ENCODE results near the gene PRKACA.

The PRKACA gene

DNA sequence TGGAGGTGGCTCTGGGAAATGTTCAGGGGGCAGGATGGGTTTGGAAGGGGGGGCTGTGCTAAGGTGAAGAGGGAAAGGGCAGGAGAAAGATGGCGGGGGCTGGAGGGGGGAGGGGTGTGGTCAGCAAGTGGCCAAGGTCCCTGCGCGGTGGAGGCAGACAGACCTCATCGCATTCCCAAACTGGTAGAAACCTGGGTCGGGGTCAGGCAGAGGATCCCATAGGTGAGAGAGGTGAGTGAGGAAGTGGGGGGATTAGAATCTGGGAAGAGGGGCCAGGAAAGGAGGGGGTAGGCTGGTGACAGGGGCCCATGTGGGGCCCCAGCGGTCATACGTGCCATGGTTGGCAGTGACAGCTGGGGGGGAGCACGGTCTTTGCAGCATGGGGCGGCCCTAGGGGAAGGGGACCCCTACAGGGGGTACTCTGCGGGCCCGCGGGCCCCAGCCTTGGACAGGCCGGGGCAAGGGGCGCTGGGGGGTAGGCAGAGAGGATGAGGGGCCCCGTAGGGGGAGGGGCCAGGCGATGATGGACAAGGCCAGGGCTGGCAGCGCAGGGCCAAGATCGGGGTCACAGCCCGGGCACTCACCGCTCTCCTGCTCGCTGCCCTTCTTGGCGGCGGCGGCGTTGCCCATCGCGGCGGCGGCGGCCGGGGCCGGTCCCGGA, 514 bp downstream of the PRKACA start:
- no peak for DNase-seq (ENCODE audit: low read depth in 2 of 2)

DNA sequence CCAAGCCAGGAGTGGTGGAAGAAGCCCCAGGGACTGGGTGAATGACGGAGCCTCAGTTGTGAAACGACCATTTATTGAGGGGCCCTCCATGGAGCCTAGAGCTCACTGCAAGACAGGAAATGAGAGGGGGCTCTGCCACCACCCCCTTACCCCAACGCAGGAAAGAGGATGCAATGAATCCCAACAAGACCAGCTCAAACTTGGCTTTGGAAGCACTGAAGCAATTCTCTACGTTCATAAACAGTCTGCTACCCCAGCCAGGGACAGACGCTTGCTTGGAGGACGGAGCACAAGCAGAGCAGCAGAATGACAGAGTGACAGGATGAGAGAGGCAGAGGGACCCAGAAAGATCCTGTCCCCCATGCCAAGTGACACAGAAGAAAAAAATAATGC, 1.0 kb downstream of the PRKACA start:
- DNase-seq (ENCODE audit: low read depth in 2 of 2) = no peak

DNA sequence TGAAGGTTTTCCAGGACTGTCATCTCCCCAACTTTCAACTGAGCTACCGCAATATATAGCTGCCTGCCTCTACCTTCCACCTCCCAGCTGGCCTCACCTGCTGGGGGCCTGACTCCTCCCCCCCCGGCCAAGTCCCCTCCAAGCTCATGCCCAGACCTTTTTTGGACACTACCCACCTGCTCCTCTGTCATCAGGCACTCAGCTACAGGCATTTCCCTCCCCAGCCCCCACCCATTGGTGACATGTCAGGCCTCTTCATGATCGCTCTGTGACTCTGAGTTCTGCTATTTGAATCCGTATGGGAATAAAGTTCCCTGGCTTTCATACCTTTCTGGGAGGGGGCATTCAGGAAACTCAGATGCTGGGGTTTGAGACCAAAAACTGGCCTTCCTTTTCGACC, 1.8 kb downstream of the PRKACA start:
- DNase-seq (ENCODE audit: low read depth in 2 of 2) = no peak

DNA sequence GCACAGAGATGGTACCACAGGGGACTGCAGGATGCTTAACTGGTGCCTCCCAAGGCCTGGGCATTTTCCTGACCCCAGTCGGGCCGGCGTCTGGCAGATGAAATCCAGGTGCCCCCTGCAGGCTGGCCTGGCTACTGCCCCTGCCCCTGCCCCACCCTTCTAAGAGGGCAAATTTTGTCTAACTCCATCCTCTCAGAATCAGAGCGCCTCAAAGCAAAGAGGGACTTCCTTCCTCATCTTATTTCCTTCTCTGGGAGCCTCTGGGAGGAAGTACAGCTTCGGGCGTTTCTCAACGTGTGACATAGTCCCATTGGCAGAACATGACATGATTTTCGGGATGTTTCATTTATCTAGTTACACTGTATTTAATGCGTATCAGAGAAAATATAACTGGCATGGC, 2.7 kb downstream of the PRKACA start:
- peak; percentile 43 to 52 for DNase-seq (ENCODE audit: low read depth in 2 of 2)

DNA sequence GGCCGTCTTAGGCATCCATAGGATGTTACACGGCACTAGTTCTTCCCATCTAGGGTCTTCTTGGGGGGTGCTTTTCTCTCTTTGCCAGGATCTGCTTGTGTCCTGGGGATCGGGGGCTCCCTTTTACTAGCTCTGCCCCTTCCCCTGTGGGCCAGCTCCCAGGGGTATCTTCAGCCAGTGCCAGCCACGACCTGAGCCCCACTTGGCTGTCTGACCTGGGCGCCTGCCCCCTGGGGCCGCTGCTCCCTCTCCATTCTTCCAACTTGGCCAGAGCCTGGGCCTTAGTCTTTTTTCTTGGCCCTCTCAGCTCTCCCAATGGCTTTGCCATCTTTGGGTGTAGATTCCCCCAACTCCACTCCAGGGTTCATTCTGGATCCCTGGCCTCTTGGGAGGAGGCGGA, 3.1 kb downstream of the PRKACA start:
- DNase-seq (ENCODE audit: low read depth in 2 of 2) = no peak

DNA sequence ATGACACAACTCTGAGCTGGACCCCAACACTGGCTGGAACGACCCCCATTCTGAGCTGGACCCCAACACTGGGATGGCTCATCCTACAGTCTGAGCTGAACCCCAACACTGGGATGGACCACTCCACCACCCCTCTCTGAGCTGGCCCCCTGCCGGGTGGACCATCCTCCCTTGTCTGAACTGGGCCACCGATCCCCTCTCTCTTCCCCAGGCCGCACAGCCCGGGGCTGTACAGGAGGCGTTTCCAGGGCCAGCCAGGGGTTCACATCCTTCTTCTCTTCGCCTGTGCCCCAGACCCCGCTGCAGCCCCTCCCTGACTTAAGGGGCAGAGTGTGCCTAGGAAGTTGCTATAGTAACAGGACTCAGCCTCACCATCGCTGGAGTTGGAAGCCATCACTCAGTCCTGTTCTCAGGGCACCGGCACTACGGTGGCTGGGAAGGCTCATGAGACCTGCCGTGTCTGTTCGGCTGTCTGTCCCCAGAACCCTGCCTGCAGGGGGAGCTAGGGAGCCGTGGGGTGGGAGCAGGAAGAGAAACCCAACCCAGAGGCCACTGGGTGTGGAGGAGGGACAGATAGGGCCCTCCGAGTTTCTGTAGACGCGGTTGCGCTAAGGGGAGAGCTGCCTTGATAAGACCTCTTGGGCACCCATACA, 3.7 kb downstream of the PRKACA start:
- DNase-seq (ENCODE audit: low read depth in 2 of 2) = peak; percentile 53 to 71

DNA sequence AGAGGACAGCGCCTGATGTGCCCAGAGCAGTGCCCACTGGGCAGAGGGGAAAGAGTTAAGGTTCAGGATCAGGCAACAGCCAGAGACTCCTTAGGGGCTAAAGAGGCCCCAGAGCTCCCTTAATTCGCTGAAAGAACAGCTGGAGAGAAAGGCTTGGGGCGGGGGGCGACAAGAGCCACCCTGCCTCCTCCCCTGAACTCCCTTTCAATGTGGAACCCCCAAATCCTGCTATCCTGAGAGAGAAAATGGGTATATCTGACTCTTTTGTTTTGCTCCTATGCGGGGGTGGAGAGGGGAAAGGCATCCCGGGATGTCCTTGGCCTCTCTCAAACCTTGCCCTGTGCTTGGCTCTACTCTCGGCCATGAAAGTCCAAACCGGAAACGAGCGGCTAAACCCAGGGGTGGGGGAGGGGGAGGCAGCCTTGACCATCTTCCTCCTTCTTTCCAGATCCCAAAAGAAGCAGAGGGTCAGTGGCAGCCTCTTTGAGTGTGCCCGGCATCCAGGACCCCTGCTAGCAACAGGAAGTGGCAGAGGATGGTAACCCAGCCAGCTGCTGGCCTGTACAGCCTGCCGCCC, 4.7 kb downstream of the PRKACA start:
- DNase-seq (ENCODE audit: low read depth in 2 of 2) = no peak

DNA sequence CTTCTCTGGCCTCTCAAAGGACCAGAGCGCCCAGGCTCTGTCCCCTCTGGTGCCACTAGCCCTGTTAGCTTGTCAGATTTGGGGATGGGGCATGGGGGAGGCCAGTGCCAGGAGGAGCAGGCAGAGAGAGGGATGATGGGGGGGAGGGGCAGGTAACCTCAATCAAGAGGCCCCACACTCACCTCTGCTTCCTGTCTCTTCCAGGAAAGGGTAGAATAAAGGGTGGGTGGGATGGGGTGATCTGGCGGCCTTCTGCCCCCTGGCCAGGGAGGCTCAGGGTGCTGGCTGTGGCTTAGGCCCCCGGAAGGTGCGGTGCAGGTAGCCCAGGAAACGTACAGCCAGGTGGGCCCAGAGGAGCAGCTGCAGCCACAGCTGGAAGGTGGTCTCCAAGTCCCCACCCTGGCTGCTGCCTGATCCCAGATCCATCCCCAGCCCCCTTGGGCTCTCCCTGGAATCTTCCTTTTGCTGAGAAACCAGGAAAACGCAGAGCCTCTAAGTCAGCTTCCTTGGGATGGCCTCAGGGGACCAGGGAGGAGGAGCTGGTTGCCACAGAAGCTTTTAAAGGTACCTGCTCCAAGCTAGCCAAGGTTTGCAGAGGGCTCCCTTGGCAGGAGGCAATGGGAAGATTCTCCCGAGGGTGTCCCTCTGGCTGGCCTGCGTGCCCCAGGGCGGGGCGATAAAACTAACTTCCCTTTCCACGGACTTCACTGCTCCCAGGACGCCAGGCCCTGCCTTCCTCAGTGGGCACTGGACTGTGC, 5.3 kb downstream of the PRKACA start:
- DNase-seq (ENCODE audit: low read depth in 2 of 2) = no peak

DNA sequence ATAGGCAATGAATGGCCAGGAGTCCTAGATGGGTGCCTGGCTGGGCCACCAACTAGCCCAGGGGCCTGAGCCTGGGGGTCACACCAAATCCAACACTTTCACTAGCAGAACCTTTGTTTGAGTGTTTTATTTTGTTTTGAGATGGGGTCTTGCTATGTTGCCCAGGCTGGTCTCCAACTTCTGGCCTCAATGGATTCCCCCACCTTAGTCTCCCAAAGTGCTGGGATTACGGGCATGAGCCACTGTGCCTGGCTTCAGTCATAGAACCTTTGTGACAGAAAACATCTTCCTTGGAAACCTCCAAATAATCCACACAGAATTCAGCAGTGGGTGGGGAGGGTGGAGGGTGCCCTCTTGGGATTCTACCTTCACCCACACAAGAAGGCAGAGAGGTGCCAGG, 6.1 kb downstream of the PRKACA start:
- DNase-seq (ENCODE audit: low read depth in 2 of 2) = no peak

DNA sequence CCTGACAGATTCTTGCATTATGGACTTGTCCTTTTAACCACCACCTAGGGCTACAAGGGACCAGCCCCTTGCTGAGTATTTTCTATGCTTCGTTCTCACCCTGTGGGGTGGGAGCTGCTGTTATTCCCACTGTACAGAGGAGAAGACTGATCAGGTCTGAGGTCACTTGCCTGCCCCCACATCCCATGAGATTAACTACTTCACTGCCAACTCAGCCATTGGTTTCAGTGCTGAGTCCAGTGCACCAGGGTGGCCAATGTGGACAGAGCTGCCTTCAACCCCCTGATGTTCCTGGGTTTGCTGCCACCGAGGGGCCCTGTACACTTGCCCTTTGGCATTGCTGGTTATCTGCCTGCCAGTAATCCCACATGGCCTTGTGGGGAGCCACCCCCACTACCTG, 6.9 kb downstream of the PRKACA start:
- DNase-seq (ENCODE audit: low read depth in 2 of 2) = no peak

DNA sequence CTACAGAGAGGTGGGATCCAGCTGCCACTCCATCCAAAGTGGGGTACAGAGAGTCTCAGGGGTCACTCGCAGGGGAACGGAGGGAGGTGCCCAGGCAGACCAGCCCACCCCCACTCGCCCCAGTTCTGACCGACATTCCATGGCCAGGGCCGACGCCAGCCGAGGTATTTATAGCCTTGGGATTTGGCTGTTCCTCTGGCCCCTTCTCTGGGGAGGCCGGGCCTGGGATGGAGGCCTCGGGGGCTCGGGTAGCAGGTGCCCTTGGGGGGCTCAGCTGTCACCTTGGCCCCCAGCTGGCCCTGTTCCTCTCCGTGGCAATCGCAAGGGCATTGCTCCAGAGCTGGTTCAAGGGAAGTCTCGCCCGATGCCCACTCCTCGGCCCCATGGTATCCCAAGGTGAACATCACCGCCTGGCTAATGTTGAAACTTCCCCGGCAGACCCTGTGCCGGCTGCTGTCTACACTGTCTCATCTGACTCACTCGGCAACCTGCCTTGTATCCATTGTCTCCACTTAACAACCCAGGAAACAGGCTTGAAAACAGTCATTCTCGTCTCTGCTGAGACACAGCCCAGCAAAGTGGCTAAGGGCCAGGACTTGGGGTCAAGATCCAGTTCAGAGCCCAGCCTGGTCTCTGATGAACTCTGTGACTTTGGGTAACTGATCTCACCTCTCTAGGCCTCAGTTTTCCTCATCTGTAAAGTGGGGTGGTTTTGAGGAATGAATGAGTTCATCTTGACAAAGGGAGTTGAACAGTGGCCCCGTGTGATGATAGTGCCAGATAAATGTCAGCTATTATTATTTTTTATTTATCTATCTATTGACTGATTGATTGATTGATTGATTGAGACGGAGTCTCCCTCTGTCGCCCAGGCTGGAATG, 9.7 kb downstream of the PRKACA start:
- DNase-seq (ENCODE audit: low read depth in 2 of 2) = no peak

DNA sequence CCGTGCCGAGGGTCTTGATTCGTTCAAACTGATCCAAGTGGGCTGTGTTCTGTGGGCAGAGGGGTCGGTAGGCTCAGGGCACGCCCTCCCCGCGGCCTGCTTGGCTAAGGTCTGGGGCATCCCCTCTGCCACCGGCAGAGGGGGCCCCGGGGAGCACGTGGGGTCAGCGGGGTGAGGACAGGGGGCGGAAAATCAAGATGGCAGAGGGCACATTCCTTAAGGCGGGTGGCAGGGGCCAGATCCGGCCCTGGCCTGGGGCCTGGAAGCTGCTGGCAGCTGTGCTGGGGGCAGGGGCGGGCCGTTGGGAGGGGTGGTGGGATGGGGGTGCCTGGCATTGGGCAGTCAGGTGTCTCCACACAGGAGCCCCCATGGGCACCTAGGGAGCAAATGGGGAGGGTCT, 10.7 kb downstream of the PRKACA start:
- DNase-seq (ENCODE audit: low read depth in 2 of 2) = no peak

DNA sequence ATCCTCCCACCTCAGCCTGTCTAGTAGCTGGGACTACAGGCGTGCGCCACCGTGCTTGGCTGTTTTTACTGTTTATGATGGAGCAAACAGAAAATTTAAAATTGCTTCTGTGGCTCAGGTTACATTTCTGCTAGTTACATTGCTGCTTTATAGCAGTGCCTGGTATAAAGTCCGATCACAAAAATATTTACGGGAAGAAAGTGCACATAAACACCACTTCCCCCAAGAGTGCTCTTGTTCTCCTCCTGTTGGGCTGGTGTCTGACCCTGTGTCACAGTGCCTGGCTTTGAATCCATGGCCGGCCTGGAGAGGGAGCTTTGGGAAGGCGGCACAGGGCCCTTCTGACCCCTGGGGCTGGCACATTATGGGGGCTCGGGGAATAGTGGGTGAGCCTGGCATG, 11.9 kb downstream of the PRKACA start:
- DNase-seq (ENCODE audit: low read depth in 2 of 2) = no peak

DNA sequence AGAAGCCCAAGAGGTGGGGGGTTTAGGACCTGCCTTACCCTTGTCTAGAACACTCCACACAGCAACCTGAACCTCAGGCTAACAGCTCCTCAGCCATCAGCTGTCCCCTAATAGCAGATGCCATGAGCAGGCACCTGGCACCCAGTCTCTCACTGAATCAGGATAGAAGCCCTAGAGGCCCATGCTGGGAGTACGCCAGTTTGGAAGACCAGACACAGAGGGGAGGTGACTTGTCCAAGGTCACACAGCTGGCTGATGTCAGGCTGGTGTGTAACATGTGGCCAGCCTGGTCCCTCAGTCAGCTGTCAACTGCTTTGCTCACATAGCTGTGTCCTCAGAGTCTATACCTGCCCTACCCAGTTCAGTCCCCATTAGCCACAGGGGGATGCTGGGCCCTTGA, 14.3 kb downstream of the PRKACA start:
- no peak for DNase-seq (ENCODE audit: low read depth in 2 of 2)

DNA sequence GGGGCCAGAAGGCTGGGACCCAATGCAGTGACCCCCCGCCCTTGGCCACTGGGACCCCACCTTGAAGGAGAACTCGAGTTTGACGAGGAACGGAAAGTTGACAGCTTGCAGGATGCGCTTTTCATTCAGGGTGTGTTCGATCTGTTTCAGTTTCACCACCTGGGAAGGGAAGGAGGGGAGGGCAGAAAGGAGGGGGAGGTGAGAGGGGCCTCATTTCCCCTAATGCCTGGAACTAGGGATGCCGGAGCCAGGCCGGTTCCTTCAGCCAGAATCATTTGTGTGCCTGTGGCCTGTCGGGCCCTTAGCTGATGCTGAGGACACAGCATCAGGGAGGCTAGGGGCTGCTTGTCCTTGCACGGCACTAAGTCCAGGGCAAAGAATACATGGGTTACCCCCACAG, 14.8 kb downstream of the PRKACA start:
- DNase-seq (ENCODE audit: low read depth in 2 of 2) = no peak

DNA sequence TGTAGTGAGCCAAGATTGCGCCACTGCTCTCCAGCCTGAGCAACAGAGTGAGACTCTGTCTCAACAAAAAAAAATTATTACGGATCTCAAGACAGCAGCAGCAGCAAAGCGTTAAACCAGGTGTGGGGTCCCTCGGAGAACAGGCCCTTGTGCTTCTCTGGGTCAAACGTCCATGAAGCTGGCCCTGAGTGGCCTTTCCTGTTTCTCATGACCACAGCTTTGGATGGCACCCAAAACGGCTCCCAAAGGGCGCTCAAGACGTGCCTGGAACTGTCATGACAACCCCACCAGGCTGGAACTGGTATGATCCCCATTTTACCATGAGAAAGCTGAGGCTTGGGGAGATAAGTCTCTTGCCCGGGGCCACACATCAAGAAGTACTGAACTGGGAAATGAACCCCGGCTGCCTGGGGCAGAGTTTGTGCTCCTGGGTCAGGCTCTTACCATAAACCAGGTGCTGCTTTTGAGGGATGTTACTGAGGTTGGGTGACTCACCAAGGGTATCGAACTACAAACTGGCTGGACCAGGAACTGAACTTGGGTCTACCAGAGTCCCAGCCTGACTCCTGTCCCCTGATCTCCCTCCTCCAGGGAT, 15.4 kb downstream of the PRKACA start:
- no peak for DNase-seq (ENCODE audit: low read depth in 2 of 2)

DNA sequence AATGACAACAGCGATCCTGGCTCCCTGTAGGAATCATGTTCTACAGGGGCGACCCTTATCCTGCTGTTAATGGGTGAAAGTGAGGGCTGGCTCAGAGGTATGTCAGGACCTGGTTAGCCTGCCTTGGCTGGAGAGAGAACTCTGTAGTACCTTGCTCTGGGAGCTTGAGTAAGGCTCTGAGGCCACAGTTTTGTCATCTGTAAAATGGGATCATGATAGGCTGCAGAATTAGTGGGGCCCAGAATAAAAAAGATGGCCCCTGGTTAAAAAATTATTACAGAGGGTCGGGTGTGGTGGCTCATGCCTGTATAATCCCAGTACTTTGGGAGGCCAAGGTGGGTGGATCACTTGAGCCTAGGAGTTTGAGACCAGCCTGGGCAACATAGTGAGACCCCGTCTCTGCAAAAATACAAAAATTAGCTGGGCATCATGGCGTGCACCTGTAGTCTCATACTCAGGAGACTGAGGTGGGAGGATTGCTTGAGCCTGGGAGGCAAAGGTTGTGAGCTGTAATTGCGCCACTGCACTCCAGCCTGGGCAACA, 16.5 kb downstream of the PRKACA start:
- no peak for DNase-seq (ENCODE audit: low read depth in 2 of 2)

DNA sequence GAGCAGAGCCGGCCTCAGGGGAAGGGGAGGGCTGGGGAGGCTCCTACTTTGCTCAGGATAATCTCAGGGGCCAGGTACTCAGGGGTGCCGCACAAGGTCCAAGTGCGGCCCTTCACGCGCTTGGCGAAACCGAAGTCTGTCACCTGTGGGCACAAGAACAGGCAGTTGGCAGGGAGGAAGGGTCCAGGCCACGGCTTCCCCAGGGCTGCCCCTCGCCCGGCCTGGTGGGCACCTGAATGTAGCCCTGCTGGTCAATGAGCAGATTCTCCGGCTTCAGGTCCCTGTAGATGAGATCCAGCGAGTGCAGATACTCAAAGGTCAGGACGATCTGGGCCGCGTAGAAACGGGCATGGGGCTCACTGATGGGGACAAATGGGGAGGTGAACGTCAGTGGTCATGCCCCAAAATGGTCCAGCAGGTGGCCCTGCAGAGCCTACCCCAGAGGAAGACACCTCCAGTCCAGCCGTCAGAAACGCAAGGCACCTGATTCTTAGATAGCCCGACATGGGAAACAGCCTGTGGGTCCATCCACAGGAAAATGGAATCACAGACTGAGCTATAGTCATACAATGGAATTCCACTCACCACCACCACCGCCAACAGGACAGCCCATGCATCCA, 19.9 kb downstream of the PRKACA start:
- DNase-seq (ENCODE audit: low read depth in 2 of 2) = no peak

DNA sequence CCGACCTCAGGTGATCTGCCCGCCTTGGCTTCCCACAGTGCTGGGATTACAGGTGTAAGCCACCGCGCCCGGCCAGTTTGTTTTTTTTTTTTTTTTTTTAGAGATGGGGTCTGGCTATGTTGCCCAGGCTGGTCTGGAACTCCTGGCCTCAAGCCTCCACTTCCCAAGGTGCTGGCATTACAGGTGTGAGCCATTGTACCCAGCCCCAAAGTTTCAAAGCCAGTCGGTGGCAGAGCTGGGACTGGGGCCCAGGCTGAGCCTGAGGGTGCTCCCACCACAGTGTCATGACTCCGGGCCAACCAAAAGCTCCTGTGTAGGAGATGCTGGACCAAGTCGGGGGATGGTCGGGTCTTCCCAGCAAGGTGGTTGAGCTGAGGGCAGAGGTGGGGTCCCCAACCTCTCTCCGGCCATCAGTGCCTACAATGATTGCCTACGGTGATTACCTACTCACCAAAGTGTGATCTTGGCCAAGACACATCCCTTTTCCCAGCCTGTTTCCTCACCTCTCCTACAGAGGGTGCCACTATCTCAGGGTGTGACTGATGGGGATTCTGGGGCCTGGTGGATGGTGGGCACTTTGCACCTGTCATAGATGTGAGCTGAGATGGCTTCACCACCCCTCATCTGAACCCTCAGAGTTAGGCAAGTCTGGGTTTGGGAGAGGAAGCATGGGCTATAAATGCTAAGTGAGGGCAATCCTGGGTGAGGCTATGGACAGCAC, 21.1 kb downstream of the PRKACA start:
- DNase-seq (ENCODE audit: low read depth in 2 of 2) = no peak

DNA sequence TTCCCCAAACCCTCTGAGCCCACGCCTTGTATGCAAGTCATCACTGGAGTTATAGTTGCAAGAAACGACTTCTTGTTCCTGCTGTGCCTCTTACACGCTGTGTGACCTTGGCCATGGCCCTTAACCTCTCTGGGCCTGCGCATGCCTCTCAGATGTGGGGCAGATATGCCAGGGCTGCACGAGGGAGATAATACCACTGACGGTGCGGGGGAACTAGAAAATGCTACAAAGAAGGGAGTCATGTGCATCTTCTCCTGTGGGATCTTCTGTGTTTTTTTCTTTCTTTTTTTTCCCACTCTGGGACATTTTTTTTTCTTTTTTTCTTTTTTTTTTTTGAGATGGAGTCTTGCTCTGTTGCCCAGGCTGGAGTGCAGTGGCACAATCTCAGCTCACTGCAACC, 22.7 kb downstream of the PRKACA start:
- DNase-seq (ENCODE audit: low read depth in 2 of 2) = no peak
